Neutrophil (primary cell): ENCODE data around the gene FLYWCH2.

Experiments
- H3K27ac ChIP-seq: fragments of 200-600 bp; sonication (generic); 2 replicates; pipeline ENCODE4 v1.5.1; 2016; ENCODE audit warnings: mild to moderate bottlenecking, moderate library complexity
- H3K27me3 ChIP-seq: fragments of 200-600 bp; sonication (generic); 2 replicates; pipeline ENCODE4 v1.6.0; 2016; ENCODE audit warnings: mild to moderate bottlenecking
- H3K36me3 ChIP-seq: fragments of 200-600 bp; sonication (generic); 2 replicates; pipeline ENCODE4 v1.5.1; 2017
- H3K4me1 ChIP-seq, 2 experiments: fragments of 200-600 bp in 1 of 2; sonication (generic) in 1 of 2; 1 replicate in 1 of 2; 2 replicates in 1 of 2; pipeline versions ENCODE4 v1.5.1 to v1.6.1; 2013 to 2016; ENCODE audit warnings: low read depth in 1 of 2, low read length in 1 of 2, mild to moderate bottlenecking in 1 of 2, moderate library complexity in 1 of 2; ENCODE audit not compliant: control insufficient read depth in 1 of 2, insufficient read depth in 1 of 2
- H3K4me3 ChIP-seq, 2 experiments: fragments of 200-600 bp in 1 of 2; sonication (generic) in 1 of 2; 1 replicate in 1 of 2; 2 replicates in 1 of 2; pipeline ENCODE4 v1.5.1; 2013 to 2016; ENCODE audit warnings: low read depth in 1 of 2, low read length in 1 of 2, mild to moderate bottlenecking in 1 of 2, moderate library complexity in 1 of 2
- H3K9me3 ChIP-seq: fragments of 200-600 bp; sonication (generic); 2 replicates; pipeline ENCODE4 v1.5.1; 2016
- TF ChIP-seq, protein P1 (sequence below): fragments of 200-600 bp; sonication (generic); IDR thresholded peaks from 2 replicates; pipeline ENCODE4 v1.5.1; 2016; ENCODE audit warnings: antibody characterized with exemption

The FLYWCH2 gene

DNA sequence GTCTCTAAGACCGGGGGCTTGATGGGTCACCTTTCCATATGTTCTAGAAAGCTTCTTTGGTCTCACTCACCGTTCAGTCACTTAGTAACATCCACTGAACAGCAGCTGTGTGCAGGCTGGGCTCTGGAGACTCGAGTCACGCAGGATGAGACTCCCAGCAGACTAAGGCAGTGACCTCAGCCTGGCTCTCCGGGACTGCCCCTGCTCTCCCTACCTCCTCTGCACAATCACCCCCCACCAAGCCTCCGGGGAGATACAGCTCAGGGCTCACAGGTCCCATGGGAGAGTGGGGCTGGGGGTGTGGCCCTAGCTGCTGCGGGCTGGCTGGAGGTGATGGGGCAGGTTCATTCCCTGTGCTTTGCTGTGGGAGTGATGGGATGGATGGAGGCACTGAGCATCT is 14.1 kb downstream of the FLYWCH2 start:
- Histone ChIP-seq H3K4me1 (no peaks in the 10 kb centered on the region), H3K27me3 (no peaks in the 10 kb centered on the region), H3K4me3 (no peak overlapping the region), H3K27ac (no peak overlapping the region), H3K9me3 (no peaks in the 10 kb centered on the region), H3K36me3 (peaks cover 10% of the 10 kb centered on the region)
- TF ChIP-seq, protein P1, sequence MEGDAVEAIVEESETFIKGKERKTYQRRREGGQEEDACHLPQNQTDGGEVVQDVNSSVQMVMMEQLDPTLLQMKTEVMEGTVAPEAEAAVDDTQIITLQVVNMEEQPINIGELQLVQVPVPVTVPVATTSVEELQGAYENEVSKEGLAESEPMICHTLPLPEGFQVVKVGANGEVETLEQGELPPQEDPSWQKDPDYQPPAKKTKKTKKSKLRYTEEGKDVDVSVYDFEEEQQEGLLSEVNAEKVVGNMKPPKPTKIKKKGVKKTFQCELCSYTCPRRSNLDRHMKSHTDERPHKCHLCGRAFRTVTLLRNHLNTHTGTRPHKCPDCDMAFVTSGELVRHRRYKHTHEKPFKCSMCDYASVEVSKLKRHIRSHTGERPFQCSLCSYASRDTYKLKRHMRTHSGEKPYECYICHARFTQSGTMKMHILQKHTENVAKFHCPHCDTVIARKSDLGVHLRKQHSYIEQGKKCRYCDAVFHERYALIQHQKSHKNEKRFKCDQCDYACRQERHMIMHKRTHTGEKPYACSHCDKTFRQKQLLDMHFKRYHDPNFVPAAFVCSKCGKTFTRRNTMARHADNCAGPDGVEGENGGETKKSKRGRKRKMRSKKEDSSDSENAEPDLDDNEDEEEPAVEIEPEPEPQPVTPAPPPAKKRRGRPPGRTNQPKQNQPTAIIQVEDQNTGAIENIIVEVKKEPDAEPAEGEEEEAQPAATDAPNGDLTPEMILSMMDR: no peak

DNA sequence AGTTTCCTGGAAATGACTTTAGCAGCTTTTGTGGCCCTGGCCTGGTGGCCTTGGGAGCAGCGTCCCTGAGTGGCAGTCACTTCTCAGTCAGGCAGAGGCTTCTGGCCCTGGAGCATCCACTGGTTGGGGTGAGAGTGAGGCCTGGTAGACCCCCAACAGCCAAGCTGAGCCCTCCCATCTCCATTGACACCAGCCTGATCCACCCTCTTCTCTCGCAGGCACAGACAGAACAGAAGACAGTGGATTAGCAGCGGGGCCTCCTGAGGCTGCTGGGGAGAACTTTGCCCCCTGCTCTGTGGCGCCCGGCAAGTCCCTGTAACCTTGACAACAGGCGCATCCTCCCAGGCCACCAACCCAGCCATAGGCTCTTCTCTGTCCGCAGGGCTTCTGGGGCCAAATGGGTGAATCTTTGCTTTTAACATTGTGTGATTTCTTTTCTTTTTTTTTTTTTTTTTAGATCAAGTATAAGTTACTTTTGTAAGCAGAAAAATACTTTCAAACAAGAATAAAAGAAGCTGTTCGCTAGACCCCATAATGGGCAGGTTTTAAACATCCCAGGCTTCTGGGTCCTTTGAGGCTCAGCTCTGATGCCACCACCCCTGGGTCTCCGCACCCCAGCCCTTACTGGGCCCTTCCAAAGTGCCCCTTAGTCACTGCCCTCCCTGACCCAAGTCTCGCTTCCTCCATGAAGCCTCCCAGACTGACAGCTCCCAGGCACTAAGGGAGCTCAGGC is 16.0 kb downstream of the FLYWCH2 start:
- Histone ChIP-seq H3K27ac (no peak overlapping the region), H3K4me1 (peaks cover 4% of the 10 kb centered on the region in 2 experiments), H3K27me3 (no peaks in the 10 kb centered on the region), H3K9me3 (no peaks in the 10 kb centered on the region), H3K4me3 (no peak overlapping the region), H3K36me3 (peaks cover 10% of the 10 kb centered on the region)
- TF ChIP-seq, protein P1: no peak

DNA sequence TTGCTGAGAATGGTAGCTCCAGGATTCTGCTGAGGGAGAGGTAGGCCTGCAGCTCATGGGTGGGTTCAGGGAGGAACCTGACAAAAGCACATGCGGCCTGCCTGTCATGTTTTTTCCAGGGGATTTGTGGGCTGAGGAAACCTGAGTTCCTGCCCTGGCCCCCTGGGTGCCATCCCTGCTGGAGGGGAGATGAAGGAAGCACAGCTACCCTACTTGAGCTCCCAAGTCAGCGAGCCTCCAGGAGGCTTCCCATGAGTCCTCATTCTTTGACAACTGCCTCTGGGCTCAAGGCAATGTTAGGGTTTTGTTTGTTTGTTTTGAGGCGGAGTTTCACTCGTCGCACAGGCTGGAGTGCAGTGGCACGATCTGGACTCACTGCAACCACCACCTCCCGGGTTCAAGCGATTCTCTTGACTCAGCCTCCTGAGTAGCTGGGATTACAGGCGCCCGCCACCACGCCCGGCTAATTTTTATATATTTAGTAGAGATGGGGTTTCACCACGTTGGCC is 16.6 kb downstream of the FLYWCH2 start:
- H3K36me3 ChIP-seq: peaks cover 10% of the 10 kb centered on the region
- H3K4me3 ChIP-seq: no peak overlapping the region
- no peaks in the 10 kb centered on the region for H3K27me3 ChIP-seq
- TF ChIP-seq, protein P1: no peak
- no peaks in the 10 kb centered on the region for H3K9me3 ChIP-seq
- H3K4me1 ChIP-seq: peaks cover 9 to 10% of the 10 kb centered on the region in 2 experiments
- H3K27ac ChIP-seq: no peak overlapping the region

DNA sequence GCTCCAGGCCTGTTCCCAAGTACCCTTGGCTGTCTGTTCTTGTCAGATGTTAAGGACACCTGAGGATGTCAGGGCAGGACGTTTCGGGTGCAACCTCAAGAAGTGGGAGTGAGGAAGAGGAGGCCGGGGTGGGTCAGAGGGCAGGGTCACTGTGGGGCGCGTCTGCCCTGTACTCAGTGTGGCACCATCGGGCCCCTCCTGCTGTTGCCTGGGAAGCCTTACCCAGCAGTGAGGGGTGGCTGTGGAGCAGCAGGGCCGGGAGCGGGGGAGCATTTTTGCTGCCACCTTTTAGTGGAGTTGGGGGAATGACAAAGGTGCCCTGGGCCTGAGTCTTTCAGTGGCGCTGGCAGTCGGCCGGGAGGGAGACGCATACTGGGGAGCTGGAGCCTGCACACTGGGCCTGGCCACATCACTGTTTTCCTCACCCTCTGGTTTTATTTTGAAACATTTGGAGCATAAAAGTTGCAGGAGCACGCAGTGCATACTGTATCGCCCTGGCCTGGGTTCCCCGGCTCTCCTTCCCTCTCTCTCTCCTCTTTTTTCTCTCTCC is 17.6 kb downstream of the FLYWCH2 start:
- TF ChIP-seq, protein P1: no peak
- no peak overlapping the region for H3K27ac ChIP-seq
- H3K27me3 ChIP-seq: no peaks in the 10 kb centered on the region
- H3K9me3 ChIP-seq: no peaks in the 10 kb centered on the region
- H3K4me3 ChIP-seq: no peak overlapping the region
- H3K4me1 ChIP-seq: peaks cover 15 to 19% of the 10 kb centered on the region in 2 experiments
- peaks cover 10% of the 10 kb centered on the region for H3K36me3 ChIP-seq

DNA sequence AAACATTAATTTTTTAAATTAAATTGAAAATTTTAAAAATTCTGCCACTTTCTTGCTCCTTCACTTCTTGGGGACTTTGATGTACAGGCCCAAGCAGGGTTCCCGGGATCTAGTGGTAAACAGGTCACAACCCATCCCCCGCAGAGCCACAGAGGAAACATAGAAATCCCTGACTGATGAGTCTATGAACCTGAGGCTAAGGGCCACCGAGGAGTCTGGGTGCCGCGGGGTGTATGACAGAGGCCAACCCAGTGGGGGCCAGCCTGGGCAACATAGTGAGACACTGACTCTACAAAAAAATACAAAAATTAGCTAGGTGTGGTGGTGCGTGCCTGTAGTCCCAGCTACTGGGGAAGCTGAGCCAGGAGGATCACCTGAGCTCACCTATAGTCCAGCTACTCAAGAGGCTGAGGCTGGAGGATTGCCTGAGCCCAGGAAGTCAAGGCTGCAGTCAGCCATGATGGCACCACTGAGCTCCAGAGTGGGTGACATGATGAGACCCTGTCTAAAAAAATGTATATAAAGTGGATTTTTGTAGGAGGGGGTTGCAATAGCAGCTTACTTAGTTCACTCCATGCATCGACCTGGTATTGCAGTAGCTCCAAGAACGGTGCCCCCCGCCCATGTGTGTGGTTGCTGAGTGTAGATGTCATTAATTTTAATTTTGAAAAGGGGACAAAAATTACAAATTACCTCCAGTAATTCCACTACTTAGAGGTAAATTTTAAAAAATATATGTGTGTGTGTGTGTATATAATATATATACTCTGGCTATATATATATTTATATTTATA is 19.5 kb downstream of the FLYWCH2 start:
- TF ChIP-seq, protein P1: no peak
- Histone ChIP-seq H3K4me1 (peaks cover 20 to 24% of the 10 kb centered on the region in 2 experiments), H3K9me3 (no peaks in the 10 kb centered on the region), H3K36me3 (no peaks in the 10 kb centered on the region), H3K4me3 (no peak overlapping the region), H3K27me3 (no peaks in the 10 kb centered on the region), H3K27ac (no peak overlapping the region)
